Neuronal stem cell (in vitro differentiated cells): ENCODE results near the gene OSBPL3.
"Not testable (repeated sequence)": the region's sequence is repeated elsewhere in the genome, so short reads cannot be mapped to it uniquely, and the experiment has no call there.

Experiments
- DNase-seq: peaks from one replicate; pipeline ENCODE4 v3.0.0-alpha.2; 2013; ENCODE audit warnings: low spot score
- H2AFZ ChIP-seq: one replicate; pipeline ENCODE4 v1.6.1; 2013; ENCODE audit warnings: mild to moderate bottlenecking, low read length, inconsistent platforms
- H2AK5ac ChIP-seq: 2 replicates; pipeline ENCODE4 v1.6.1; 2013; ENCODE audit warnings: low read depth, mild to moderate bottlenecking, inconsistent platforms, low read length, moderate library complexity, mixed read lengths
- H2BK120ac ChIP-seq: 2 replicates; pipeline ENCODE4 v1.6.1; 2013; ENCODE audit warnings: low read depth, mild to moderate bottlenecking, inconsistent platforms, low read length, moderate library complexity, mixed read lengths
- H2BK12ac ChIP-seq: one replicate; pipeline ENCODE4 v1.6.1; 2013; ENCODE audit warnings: low read length, inconsistent platforms
- H2BK15ac ChIP-seq: 2 replicates; pipeline ENCODE4 v1.6.1; 2013; ENCODE audit warnings: mild to moderate bottlenecking, low read length, inconsistent platforms, mixed read lengths
- H2BK5ac ChIP-seq: one replicate; pipeline ENCODE4 v1.6.1; 2013; ENCODE audit warnings: inconsistent platforms, mild to moderate bottlenecking, low read length, moderate library complexity
- H3K14ac ChIP-seq: one replicate; pipeline ENCODE4 v1.6.1; 2013; ENCODE audit warnings: low read length, inconsistent platforms
- H3K18ac ChIP-seq: 2 replicates; pipeline ENCODE4 v1.6.1; 2013; ENCODE audit warnings: low read length, inconsistent platforms
- H3K23ac ChIP-seq: 2 replicates; pipeline ENCODE4 v1.6.1; 2013; ENCODE audit warnings: low read depth, mild to moderate bottlenecking, mixed read lengths, low read length, inconsistent platforms; ENCODE audit not compliant: poor library complexity
- H3K27ac ChIP-seq: replicated peaks from 3 replicates; pipeline ENCODE4 v1.5.1; 2013; ENCODE audit warnings: low read length, inconsistent platforms
- H3K27me3 ChIP-seq, 3 experiments: 2 replicates each; pipeline ENCODE4 v1.6.1; 2013; ENCODE audit warnings: low read length in 3 of 3, mild to moderate bottlenecking in 2 of 3, inconsistent platforms in 1 of 3, low read depth in 1 of 3, mixed read lengths in 1 of 3, moderate library complexity in 1 of 3; ENCODE audit not compliant: control insufficient read depth in 3 of 3, insufficient read depth in 3 of 3
- H3K36me3 ChIP-seq, 2 donors: replicated peaks in 1 of 2; 2 replicates each; pipeline ENCODE4 v1.6.1; 2013; ENCODE audit warnings: low read length in 2 of 2; ENCODE audit not compliant: control insufficient read depth in 2 of 2, insufficient read depth in 2 of 2
- H3K4ac ChIP-seq: 2 replicates; pipeline ENCODE4 v1.6.1; 2013; ENCODE audit warnings: inconsistent platforms, mild to moderate bottlenecking, low read length, moderate library complexity
- H3K4me1 ChIP-seq, 2 donors: 1 replicate in 1 of 2; 2 replicates in 1 of 2; pipeline ENCODE4 v1.6.1; 2013; ENCODE audit warnings: low read length in 2 of 2, low read depth in 1 of 2; ENCODE audit not compliant: control insufficient read depth in 2 of 2, insufficient read depth in 1 of 2
- H3K4me2 ChIP-seq: one replicate; pipeline ENCODE4 v1.6.1; 2013; ENCODE audit warnings: mild to moderate bottlenecking, low read length, inconsistent platforms; ENCODE audit not compliant: insufficient read depth, poor library complexity, severe bottlenecking
- H3K4me3 ChIP-seq, 2 donors: 2 replicates each; pipeline ENCODE4 v1.5.1; 2013; ENCODE audit warnings: low read length in 2 of 2, mild to moderate bottlenecking in 2 of 2, inconsistent platforms in 1 of 2, moderate library complexity in 1 of 2
- H3K79me1 ChIP-seq: one replicate; pipeline ENCODE4 v1.6.1; 2013; ENCODE audit warnings: low read depth, mild to moderate bottlenecking, inconsistent platforms, low read length, moderate library complexity
- H3K9ac ChIP-seq: one replicate; pipeline ENCODE4 v1.6.1; 2013; ENCODE audit warnings: mild to moderate bottlenecking, low read depth, low read length, inconsistent platforms; ENCODE audit not compliant: poor library complexity
- H3K9me3 ChIP-seq, 2 donors: replicated peaks in 1 of 2; 2 replicates each; pipeline versions ENCODE3 to v1.6.1; 2013; ENCODE audit warnings: low read length in 2 of 2, mild to moderate bottlenecking in 2 of 2, inconsistent platforms in 1 of 2, low read depth in 1 of 2, mixed read lengths in 1 of 2, moderate library complexity in 1 of 2; ENCODE audit not compliant: control insufficient read depth in 2 of 2, insufficient read depth in 1 of 2
- H4K8ac ChIP-seq: one replicate; pipeline ENCODE4 v1.6.1; 2013; ENCODE audit warnings: low read depth, mild to moderate bottlenecking, inconsistent platforms, low read length, moderate library complexity
- H4K91ac ChIP-seq: one replicate; pipeline ENCODE4 v1.6.1; 2013; ENCODE audit warnings: low read length, low read depth, mild to moderate bottlenecking, inconsistent platforms; ENCODE audit not compliant: poor library complexity
- WGBS, 2 donors: extraction: QIAGEN DNeasy Blood & Tissue Kit; methylation state at CpG; one replicate each; pipeline ENCODE4 v1.1.7; 2013; ENCODE audit warnings: missing lambda C conversion rate in 2 of 2, mixed read lengths in 1 of 2; ENCODE audit not compliant: insufficient read length in 2 of 2, insufficient replicate concordance in 1 of 2; ENCODE audit errors: extremely low coverage in 2 of 2; 5-methylcytosine and 5-hydroxymethylcytosine counted together

The OSBPL3 gene

DNA sequence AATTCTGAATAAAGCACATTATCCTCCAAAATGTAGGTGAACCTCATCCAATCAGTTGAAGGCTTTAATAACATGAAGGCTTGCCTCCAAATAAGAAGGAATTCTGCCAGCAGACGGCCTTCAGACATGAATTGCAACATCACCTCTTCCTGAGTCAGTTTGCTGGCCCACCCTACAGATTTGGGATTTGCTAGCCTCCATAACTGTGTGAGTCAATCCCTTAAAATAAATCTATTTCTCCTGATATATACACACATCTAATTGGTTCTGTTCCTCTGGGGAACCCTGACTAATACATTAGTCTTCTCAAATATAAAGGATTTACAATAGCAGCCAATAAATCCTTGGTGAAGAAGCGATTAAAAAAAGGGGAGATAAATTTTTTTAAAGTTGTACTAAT is 34.8 kb upstream of the OSBPL3 start:
- no peak overlapping the region for H2BK15ac ChIP-seq
- H3K4me1 ChIP-seq: no peaks in the 10 kb centered on the region
- H2AK5ac ChIP-seq: no peak overlapping the region
- 100% methylated on average over 1 of the region's 2 CpGs; no CpG with 5 or more reads in 1 of the 2 donors for WGBS, 2 donors
- H2BK5ac ChIP-seq: no peak overlapping the region
- no peaks in the 10 kb centered on the region for H3K79me1 ChIP-seq
- H4K91ac ChIP-seq: no peak overlapping the region
- no peaks in the 10 kb centered on the region for H3K27me3 ChIP-seq
- no peak overlapping the region for H3K4ac ChIP-seq
- no peak overlapping the region for H3K18ac ChIP-seq
- no peak for DNase-seq
- no peak overlapping the region for H2AFZ ChIP-seq
- no peak overlapping the region for H3K9ac ChIP-seq
- H3K23ac ChIP-seq: no peak overlapping the region
- H3K14ac ChIP-seq: no peak overlapping the region
- no peak overlapping the region for H4K8ac ChIP-seq
- no peak overlapping the region for H2BK12ac ChIP-seq
- H3K9me3 ChIP-seq: no peaks in the 10 kb centered on the region
- no peak overlapping the region for H3K4me2 ChIP-seq
- no peaks in the 10 kb centered on the region for H3K36me3 ChIP-seq
- H3K4me3 ChIP-seq: no peak overlapping the region
- no peak overlapping the region for H3K27ac ChIP-seq
- no peak overlapping the region for H2BK120ac ChIP-seq

DNA sequence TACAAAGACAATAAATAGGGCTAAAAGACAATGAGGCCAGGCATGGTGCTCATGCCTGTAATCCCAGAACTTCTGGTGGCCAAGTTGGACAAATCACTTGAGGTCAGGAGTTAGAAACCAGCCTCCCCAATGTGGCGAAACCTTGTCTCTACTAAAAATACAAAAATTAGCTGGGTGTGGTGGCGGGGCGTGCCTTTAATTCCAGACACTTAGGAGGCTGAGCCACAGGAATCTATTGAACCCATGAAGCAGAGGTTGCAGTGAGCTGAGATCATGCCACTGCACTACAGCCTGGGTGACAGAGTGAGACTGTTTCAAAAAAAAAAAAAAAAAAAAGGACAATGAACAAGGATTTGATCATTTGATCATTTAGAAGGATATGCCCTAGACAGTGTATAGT is 32.7 kb upstream of the OSBPL3 start:
- H2BK12ac ChIP-seq, H3K27me3 ChIP-seq, H3K14ac ChIP-seq, H4K8ac ChIP-seq, H3K4me1 ChIP-seq, H2BK120ac ChIP-seq, H2AFZ ChIP-seq, H3K27ac ChIP-seq, H3K4me3 ChIP-seq, H2BK15ac ChIP-seq, H3K9me3 ChIP-seq, H3K36me3 ChIP-seq, H2BK5ac ChIP-seq, H3K4me2 ChIP-seq, H3K9ac ChIP-seq, H4K91ac ChIP-seq, H3K18ac ChIP-seq, H3K79me1 ChIP-seq, H2AK5ac ChIP-seq, H3K4ac ChIP-seq, DNase-seq, H3K23ac ChIP-seq: not testable (repeated sequence)
- WGBS, 2 donors: no CpG with 5 or more reads among the region's 3 CpGs

DNA sequence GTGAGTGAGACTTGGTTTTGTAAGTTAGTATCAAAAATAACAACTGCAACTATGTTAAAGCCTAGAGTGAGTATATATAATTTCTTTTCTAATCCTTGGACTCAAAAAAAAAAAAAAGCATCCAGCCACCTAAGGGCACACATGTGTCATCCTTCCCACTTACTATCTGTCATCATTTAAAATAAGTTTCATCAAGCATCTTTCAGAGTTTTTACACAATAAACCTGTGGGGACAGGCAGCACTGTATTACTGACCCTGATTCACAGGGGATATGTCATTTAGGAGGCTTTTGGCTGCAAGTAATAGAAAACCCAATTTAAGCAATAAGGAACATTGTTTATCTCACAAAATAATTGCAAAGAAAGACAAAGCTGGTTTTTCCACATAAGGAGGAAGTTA is 32.3 kb upstream of the OSBPL3 start:
- Histone ChIP-seq H2BK12ac (no peak overlapping the region), H3K27ac (no peak overlapping the region)

DNA sequence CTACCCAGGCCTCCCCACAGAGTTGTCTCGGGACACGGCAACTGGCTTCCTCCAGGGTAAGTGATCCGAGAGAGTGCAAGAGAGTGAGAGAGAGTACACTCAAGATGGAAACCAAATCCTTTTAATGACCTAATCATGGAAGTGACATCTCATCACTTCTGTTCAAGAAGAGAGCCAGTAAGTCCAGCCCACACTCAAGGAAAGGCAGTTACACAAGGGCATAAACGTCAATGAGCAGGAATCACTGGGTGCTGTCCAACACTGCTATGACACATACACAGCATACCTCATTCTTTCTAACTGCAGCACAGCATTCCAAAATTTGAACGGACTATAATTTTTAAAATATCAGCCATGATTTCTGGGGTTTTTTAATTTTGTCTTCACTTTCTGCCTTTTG is 29.3 kb upstream of the OSBPL3 start:
- no peak overlapping the region for H3K23ac ChIP-seq
- no peaks in the 10 kb centered on the region for H3K36me3 ChIP-seq
- H3K4me1 ChIP-seq: no peaks in the 10 kb centered on the region
- H3K27me3 ChIP-seq: no peaks in the 10 kb centered on the region
- H2BK5ac ChIP-seq: no peak overlapping the region
- no peak overlapping the region for H4K8ac ChIP-seq
- no peak overlapping the region for H2AK5ac ChIP-seq
- H2AFZ ChIP-seq: no peak overlapping the region
- H3K9me3 ChIP-seq: peaks cover 4 to 5% of the 10 kb centered on the region in 2 donors
- H3K18ac ChIP-seq: no peak overlapping the region
- H2BK120ac ChIP-seq: no peak overlapping the region
- no peak overlapping the region for H2BK15ac ChIP-seq
- no peak overlapping the region for H3K9ac ChIP-seq
- no peak overlapping the region for H2BK12ac ChIP-seq
- no peak overlapping the region for H3K4ac ChIP-seq
- no peak overlapping the region for H3K27ac ChIP-seq
- no peak overlapping the region for H3K14ac ChIP-seq
- no CpG with 5 or more reads among the region's 5 CpGs for WGBS, 2 donors
- no peak overlapping the region for H4K91ac ChIP-seq
- DNase-seq: no peak
- H3K79me1 ChIP-seq: no peaks in the 10 kb centered on the region
- H3K4me2 ChIP-seq: no peak overlapping the region
- H3K4me3 ChIP-seq: no peak overlapping the region

More for the DNA sequence above, 32.3 kb upstream of the OSBPL3 start:
- Histone ChIP-seq H3K14ac (no peak overlapping the region), H3K4me2 (no peak overlapping the region), H3K36me3 (no peaks in the 10 kb centered on the region), H2AFZ (no peak overlapping the region), H2BK15ac (no peak overlapping the region), H4K91ac (no peak overlapping the region), H3K4ac (no peak overlapping the region), H4K8ac (no peak overlapping the region), H3K9me3 (peaks cover 4 to 5% of the 10 kb centered on the region in 2 donors), H3K79me1 (no peaks in the 10 kb centered on the region), H3K18ac (no peak overlapping the region), H2AK5ac (no peak overlapping the region), H3K4me1 (no peaks in the 10 kb centered on the region), H2BK5ac (no peak overlapping the region), H3K4me3 (no peak overlapping the region), H3K27me3 (no peaks in the 10 kb centered on the region), H3K23ac (no peak overlapping the region), H3K9ac (no peak overlapping the region), H2BK120ac (no peak overlapping the region)
- DNase-seq: no peak
